Epithelial cell of proximal tubule (primary cell): ENCODE results near the gene RRAGD. TPM values are rescaled to one million over a fixed set of nuclear protein-coding genes. Genes with fewer than 3 reads are reported as not detected.

Experiments used
- DNase-seq: peaks from one replicate; pipeline ENCODE4 v3.0.0-alpha.2; 2011; ENCODE audit warnings: low read depth
- H3K4me3 ChIP-seq: 2 replicates; pipeline ENCODE4 v1.5.1; 2011; ENCODE audit warnings: low read depth, mild to moderate bottlenecking, low read length
- total RNA-seq: library from RNA; depleted of rRNA; stranded (reverse); fragments of >200 nt; gene quantifications from 2 replicates; pipeline ENCODE4 v1.2.3, GENCODE V29; 2015
- TF ChIP-seq, protein P1 (sequence below): conservative IDR thresholded peaks from 2 replicates; pipeline ENCODE4 v1.5.1; 2012; ENCODE audit warnings: low read depth, mild to moderate bottlenecking, low read length

Gene RRAGD
- total RNA-seq, 1 donor from 2014 or later, result 12.7 TPM

DNA sequence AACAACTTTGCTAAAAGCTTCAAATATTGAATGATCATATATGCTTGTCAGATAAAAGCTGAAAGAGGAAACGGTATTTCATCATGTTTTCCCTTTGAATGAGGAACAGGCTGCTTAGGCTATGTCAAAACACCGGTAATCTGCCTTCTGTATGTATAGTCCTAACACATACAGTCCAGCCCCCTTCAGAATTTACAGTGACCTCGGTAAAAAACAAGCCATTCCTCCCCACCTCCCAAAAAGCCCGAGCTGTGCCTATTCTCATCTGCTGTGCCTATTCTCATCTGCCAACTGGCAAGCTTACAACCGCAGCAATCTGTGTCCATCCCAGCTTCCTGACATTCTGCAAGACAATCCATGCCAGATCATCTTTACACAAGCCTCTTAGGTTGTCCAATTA is 32.8 kb downstream of the RRAGD start:
- TF ChIP-seq, protein P1, sequence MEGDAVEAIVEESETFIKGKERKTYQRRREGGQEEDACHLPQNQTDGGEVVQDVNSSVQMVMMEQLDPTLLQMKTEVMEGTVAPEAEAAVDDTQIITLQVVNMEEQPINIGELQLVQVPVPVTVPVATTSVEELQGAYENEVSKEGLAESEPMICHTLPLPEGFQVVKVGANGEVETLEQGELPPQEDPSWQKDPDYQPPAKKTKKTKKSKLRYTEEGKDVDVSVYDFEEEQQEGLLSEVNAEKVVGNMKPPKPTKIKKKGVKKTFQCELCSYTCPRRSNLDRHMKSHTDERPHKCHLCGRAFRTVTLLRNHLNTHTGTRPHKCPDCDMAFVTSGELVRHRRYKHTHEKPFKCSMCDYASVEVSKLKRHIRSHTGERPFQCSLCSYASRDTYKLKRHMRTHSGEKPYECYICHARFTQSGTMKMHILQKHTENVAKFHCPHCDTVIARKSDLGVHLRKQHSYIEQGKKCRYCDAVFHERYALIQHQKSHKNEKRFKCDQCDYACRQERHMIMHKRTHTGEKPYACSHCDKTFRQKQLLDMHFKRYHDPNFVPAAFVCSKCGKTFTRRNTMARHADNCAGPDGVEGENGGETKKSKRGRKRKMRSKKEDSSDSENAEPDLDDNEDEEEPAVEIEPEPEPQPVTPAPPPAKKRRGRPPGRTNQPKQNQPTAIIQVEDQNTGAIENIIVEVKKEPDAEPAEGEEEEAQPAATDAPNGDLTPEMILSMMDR, result no peak
- DNase-seq, result no peak
- no peak overlapping the region for H3K4me3 ChIP-seq

DNA sequence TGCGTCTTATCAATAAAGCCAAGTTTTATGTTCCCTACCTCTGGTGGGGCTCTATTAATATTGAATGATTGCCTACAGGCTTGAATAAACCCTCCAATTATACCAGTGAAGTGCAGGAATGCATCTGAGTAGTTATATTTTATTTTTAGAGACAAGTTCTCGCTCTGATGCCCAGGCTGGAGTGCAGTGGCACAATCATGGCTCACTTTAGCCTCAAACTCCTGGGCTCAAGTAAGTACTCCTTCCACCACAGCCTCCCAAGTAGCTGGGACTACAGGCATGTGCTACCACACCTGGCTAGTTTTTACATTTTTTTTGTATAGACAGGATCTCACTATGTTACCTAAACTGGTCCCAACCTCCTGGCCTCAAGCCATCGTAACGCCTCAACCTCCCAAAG is 33.4 kb downstream of the RRAGD start:
- TF ChIP-seq, protein P1, result no peak
- DNase-seq, result no peak
- no peak overlapping the region for H3K4me3 ChIP-seq

DNA sequence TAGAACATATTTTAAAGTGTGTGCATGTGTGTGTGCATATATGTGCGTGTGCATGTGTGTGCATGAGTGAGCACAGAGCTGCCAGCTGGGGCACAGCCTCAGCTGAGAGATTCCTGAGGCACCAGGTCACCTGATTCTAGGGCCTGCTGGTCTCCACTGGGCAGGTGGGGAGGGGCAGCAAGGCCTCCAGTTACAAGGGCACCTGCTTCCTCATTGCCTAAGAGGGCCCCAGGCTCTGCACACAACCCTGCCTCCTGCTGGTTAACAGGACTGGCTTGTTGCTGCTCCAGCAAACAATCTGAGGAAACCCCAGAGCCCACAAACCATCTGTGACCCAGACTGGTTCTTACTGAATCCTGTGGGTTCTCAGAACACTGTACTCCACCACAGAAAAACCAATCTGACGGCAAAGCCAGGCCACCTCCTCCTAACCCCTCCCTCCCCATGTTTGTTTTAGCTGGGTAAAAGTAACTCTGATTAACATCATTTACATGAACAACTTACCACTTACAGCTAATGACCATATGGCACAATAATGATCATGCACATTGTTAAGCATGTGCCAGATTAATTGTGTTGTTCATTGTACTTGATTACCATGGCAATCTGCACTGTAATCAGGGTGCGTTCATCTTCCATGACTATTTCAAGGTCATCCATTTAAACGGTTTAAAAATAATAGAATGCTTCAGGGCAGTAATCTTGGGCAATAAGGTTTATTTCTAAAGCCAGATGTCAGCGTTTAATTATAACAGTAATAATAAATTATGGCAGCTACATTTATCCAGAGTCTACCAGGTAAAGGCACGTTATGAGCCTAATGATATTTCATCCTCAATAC is 36.4 kb downstream of the RRAGD start:
- no peak overlapping the region for H3K4me3 ChIP-seq
- TF ChIP-seq, protein P1, result peak; percentile 80
- peak; percentile 71 for DNase-seq

DNA sequence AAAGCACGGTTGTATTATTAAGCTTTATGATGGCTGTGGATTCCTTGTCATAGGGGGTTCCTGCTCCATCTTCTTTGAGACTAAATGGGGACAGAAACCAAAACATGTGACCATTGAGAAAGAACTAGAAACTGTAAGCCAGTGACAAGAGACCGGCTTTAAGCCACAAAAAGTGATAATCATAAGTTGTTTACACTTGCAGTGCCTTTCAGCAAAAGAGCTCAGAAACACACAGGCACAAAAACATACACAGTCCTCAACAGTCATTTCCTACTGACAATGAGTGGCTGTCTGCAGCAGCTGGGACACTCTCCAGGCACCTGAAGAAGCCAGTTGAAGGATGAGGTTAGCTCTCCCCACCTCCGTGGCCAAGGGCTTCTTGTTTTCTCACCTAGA is 39.6 kb downstream of the RRAGD start:
- TF ChIP-seq, protein P1, result no peak
- no peak for DNase-seq
- no peak overlapping the region for H3K4me3 ChIP-seq

DNA sequence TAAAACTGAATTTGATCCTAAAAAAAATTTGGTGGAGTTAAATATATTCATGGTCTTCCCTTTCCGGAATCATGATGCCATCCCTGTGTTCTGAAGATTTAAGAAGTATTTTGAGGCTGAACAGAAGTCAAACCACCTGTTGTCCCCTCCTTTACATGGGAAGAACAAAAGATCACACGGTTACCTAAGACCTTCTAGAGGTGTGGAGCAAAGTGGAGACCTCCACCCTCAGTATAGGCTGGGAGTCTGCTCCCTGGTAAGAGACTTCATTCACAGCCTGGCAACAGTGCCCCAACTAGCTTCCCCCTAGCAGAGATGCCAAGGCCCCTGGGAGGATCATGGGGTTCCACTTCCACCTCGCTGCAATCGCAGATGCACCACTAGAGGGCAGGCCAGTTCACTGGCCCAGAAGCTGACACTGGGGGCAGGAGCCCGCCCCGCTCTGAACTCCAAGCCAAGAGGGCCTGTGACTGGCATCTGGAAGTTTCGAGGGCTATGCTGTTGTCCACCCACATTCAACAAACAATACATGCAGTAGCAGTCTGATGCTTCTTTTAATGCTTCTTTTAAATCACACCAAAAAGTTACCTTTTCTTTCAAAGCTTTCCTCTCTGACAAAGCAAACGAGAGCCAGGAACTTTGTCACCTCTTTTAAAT is 40.1 kb downstream of the RRAGD start:
- no peak for DNase-seq
- no peak overlapping the region for H3K4me3 ChIP-seq
- TF ChIP-seq, protein P1, result peak; percentile 99

DNA sequence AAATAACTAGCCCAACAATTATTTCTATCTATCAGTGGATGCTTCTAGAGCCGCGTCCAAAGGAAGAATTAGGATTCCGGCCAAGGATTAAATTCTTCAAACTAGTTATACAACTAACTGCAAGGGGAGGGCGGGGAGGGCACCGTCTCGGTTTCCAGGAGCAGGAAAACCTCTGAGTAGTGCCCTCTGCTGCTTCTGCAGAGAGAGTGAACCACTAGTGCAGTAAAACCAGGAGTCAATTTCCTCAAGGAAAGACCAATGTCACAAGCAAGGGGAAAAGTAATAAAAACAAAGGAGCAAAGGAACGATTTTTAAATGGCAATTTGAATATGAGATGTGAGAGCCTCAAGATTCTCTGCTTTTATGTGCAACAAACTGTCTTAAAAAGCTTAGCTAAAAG is 43.1 kb downstream of the RRAGD start:
- TF ChIP-seq, protein P1, result peak; percentile 68
- no peak for DNase-seq
- no peak overlapping the region for H3K4me3 ChIP-seq
